CD4-positive, CD25-positive, alpha-beta regulatory T cell (primary cell): ENCODE results near the gene NQO1. TPM values are rescaled to one million over a fixed set of nuclear protein-coding genes. Genes with fewer than 3 reads are reported as not detected.

Experiments used
- ATAC-seq, 2 donors: fragments of 150-1000 bp; cut with Tn5 transposase; one replicate each; pipeline ENCODE4 v1.10.0; 2021; ENCODE audit warnings: low read depth in 2 of 2, moderate number of reproducible peaks in 2 of 2, moderate library complexity in 1 of 2
- DNase-seq, 3 donors: peaks; one replicate each; pipeline versions ENCODE4 v3.0.0 to v3.0.0-alpha.2; 2012 to 2022; ENCODE audit warnings: mixed read lengths in 1 of 3
- H3K27ac ChIP-seq: one replicate; pipeline ENCODE4 v1.7.0; 2013; ENCODE audit warnings: mild to moderate bottlenecking, low read length; ENCODE audit not compliant: insufficient read depth, poor library complexity, severe bottlenecking
- H3K27me3 ChIP-seq: one replicate; pipeline ENCODE4 v1.7.0; 2013; ENCODE audit warnings: low read length; ENCODE audit not compliant: control insufficient read depth, insufficient read depth
- H3K36me3 ChIP-seq: one replicate; pipeline ENCODE4 v1.7.0; 2013; ENCODE audit warnings: mild to moderate bottlenecking, low read length, moderate library complexity; ENCODE audit not compliant: control insufficient read depth, insufficient read depth
- H3K4me1 ChIP-seq: 2 replicates; pipeline ENCODE4 v1.7.0; 2013; ENCODE audit warnings: mild to moderate bottlenecking, low read length; ENCODE audit not compliant: insufficient read depth, control insufficient read depth, poor library complexity, severe bottlenecking
- H3K4me3 ChIP-seq: one replicate; pipeline ENCODE4 v1.7.0; 2013; ENCODE audit warnings: low read depth, mild to moderate bottlenecking, low read length, moderate library complexity
- H3K9me3 ChIP-seq, 2 experiments: 1 replicate in 1 of 2; 2 replicates in 1 of 2; pipeline ENCODE4 v1.7.0; 2013; ENCODE audit warnings: low read length in 2 of 2, mild to moderate bottlenecking in 1 of 2, moderate library complexity in 1 of 2; ENCODE audit not compliant: control insufficient read depth in 2 of 2
- H3K27ac Mint-ChIP-seq, 3 donors: one replicate each; pipeline ENCODE4 v1.8.0; 2020 to 2022; ENCODE audit warnings: mild to moderate bottlenecking in 3 of 3, mixed read lengths in 3 of 3, moderate library complexity in 2 of 3
- H3K27me3 Mint-ChIP-seq: one replicate; pipeline ENCODE4 v1.8.0; 2022; ENCODE audit warnings: mild to moderate bottlenecking, mixed read lengths
- H3K36me3 Mint-ChIP-seq: one replicate; pipeline ENCODE4 v1.8.0; 2020; ENCODE audit warnings: mixed read lengths
- H3K4me1 Mint-ChIP-seq, 4 donors: one replicate each; pipeline ENCODE4 v1.8.0; 2020 to 2022; ENCODE audit warnings: mixed read lengths in 4 of 4, mild to moderate bottlenecking in 1 of 4
- H3K4me3 Mint-ChIP-seq, 4 donors: one replicate each; pipeline ENCODE4 v1.8.0; 2020 to 2022; ENCODE audit warnings: mild to moderate bottlenecking in 4 of 4, mixed read lengths in 4 of 4, moderate library complexity in 3 of 4
- H3K9me3 Mint-ChIP-seq, 7 donors: one replicate each; pipeline ENCODE4 v1.8.0; 2020 to 2022; ENCODE audit warnings: mixed read lengths in 7 of 7, mild to moderate bottlenecking in 3 of 7, moderate library complexity in 2 of 7
- polyA plus RNA-seq, 4 donors: library from polyadenylated mRNA; unstranded; fragments of 300-500 nt; fragmentation: Illumina TruSeq; gene quantifications; one replicate each; pipeline ENCODE4 v1.2.3, GENCODE V29; 2021
- total RNA-seq: library from RNA; stranded (reverse); gene quantifications from one replicate; pipeline ENCODE4 v1.2.3, GENCODE V29; 2022

The NQO1 gene
- total and polyA plus RNA-seq, 5 donors from 2014 or later: 3.9 to 15.1 (median 5.1) TPM

- Histone ChIP-seq H3K36me3 (no peaks in the 10 kb centered on the region), H3K27ac (peak overlapping the region; percentile 1), H3K4me3 (no peak overlapping the region), H3K27me3 (no peaks in the 10 kb centered on the region), H3K4me1 (peaks cover 5% of the 10 kb centered on the region), H3K9me3 (no peaks in the 10 kb centered on the region)
- H3K4me3 Mint-ChIP-seq: no peak overlapping the region
- H3K4me1 Mint-ChIP-seq: peaks cover 4 to 7% (median 5%) of the 10 kb centered on the region in 4 donors
- H3K27me3 Mint-ChIP-seq: no peaks in the 10 kb centered on the region
- peak overlapping the region in 1 of 3 donors; percentile 61 for H3K27ac Mint-ChIP-seq
- no peaks in the 10 kb centered on the region for H3K9me3 Mint-ChIP-seq
- peak; percentile 40 to 50 for ATAC-seq
- H3K36me3 Mint-ChIP-seq: peaks cover 3% of the 10 kb centered on the region
- DNase-seq: peak in 2 of 3 donors; percentile 63 to 70
These were observed 16.8 kb downstream of the NQO1 start for GRCh38 chr16:69709456-69710084.

- no peaks in the 10 kb centered on the region for H3K9me3 ChIP-seq
- H3K27me3 ChIP-seq: no peaks in the 10 kb centered on the region
- H3K4me3 ChIP-seq: no peak overlapping the region
- Mint-ChIP-seq H3K27ac (no peak overlapping the region), H3K4me1 (peaks cover 4 to 8% (median 6%) of the 10 kb centered on the region in 4 donors), H3K4me3 (peak overlapping the region in 1 of 4 donors; percentile 28), H3K9me3 (no peaks in the 10 kb centered on the region), H3K36me3 (peaks cover 11% of the 10 kb centered on the region), H3K27me3 (no peaks in the 10 kb centered on the region)
- no peaks in the 10 kb centered on the region for H3K36me3 ChIP-seq
- peaks cover 5% of the 10 kb centered on the region for H3K4me1 ChIP-seq
- no peak overlapping the region for H3K27ac ChIP-seq
- no peak for ATAC-seq
- DNase-seq: no peak
These were observed 18.3 kb downstream of the NQO1 start for GRCh38 chr16:69707920-69708683.

GRCh38 chr16:69706975-69707340 lies 19.4 kb downstream of the NQO1 start:
- no peak for ATAC-seq
- Mint-ChIP-seq H3K9me3 (no peaks in the 10 kb centered on the region), H3K4me3 (peak overlapping the region in 1 of 4 donors; percentile 45), H3K27me3 (no peaks in the 10 kb centered on the region), H3K27ac (no peak overlapping the region), H3K4me1 (peaks cover 4 to 8% (median 6%) of the 10 kb centered on the region in 4 donors), H3K36me3 (peaks cover 11% of the 10 kb centered on the region)
- DNase-seq: no peak
- H3K4me3 ChIP-seq: no peak overlapping the region
- H3K9me3 ChIP-seq: no peaks in the 10 kb centered on the region
- H3K27me3 ChIP-seq: no peaks in the 10 kb centered on the region
- peaks cover 5% of the 10 kb centered on the region for H3K4me1 ChIP-seq
- H3K27ac ChIP-seq: no peak overlapping the region
- no peaks in the 10 kb centered on the region for H3K36me3 ChIP-seq

- no peak for ATAC-seq
- Mint-ChIP-seq H3K9me3 (no peaks in the 10 kb centered on the region), H3K4me3 (peak overlapping the region in 1 of 4 donors; percentile 45), H3K27ac (no peak overlapping the region), H3K36me3 (peaks cover 11% of the 10 kb centered on the region), H3K27me3 (no peaks in the 10 kb centered on the region), H3K4me1 (peaks cover 4 to 8% (median 6%) of the 10 kb centered on the region in 4 donors)
- no peak overlapping the region for H3K4me3 ChIP-seq
- no peak for DNase-seq
- H3K27me3 ChIP-seq: no peaks in the 10 kb centered on the region
- peaks cover 5% of the 10 kb centered on the region for H3K4me1 ChIP-seq
- peaks cover 3% of the 10 kb centered on the region for H3K36me3 ChIP-seq
- H3K9me3 ChIP-seq: no peaks in the 10 kb centered on the region
- no peak overlapping the region for H3K27ac ChIP-seq
These were observed 19.9 kb downstream of the NQO1 start for GRCh38 chr16:69706256-69706974.

GRCh38 chr16:69703638-69704037 lies 22.7 kb downstream of the NQO1 start:
- ATAC-seq (no peak), DNase-seq (no peak)
- Histone ChIP-seq H3K4me3 (no peak overlapping the region), H3K27me3 (no peaks in the 10 kb centered on the region), H3K27ac (no peak overlapping the region), H3K4me1 (no peaks in the 10 kb centered on the region), H3K9me3 (no peaks in the 10 kb centered on the region), H3K36me3 (peaks cover 14% of the 10 kb centered on the region)
- Mint-ChIP-seq H3K4me3 (no peak overlapping the region), H3K4me1 (peaks cover 0 to 6% (median 1%) of the 10 kb centered on the region in 4 donors), H3K9me3 (no peaks in the 10 kb centered on the region), H3K27me3 (no peaks in the 10 kb centered on the region), H3K36me3 (peaks cover 11% of the 10 kb centered on the region), H3K27ac (peak overlapping the region in 1 of 3 donors; percentile 48)

- no peak overlapping the region for H3K27ac Mint-ChIP-seq
- no peaks in the 10 kb centered on the region for H3K27me3 ChIP-seq
- no peak overlapping the region for H3K4me3 ChIP-seq
- ATAC-seq (no peak), DNase-seq (no peak)
- H3K9me3 Mint-ChIP-seq: no peaks in the 10 kb centered on the region
- peaks cover 25% of the 10 kb centered on the region for H3K36me3 ChIP-seq
- no peak overlapping the region for H3K4me3 Mint-ChIP-seq
- no peaks in the 10 kb centered on the region for H3K4me1 ChIP-seq
- no peak overlapping the region for H3K27ac ChIP-seq
- peaks cover 15% of the 10 kb centered on the region for H3K36me3 Mint-ChIP-seq
- H3K9me3 ChIP-seq: no peaks in the 10 kb centered on the region
- H3K4me1 Mint-ChIP-seq: peaks cover 0 to 6% (median 1%) of the 10 kb centered on the region in 4 donors
- H3K27me3 Mint-ChIP-seq: no peaks in the 10 kb centered on the region
These were observed 24.5 kb downstream of the NQO1 start for GRCh38 chr16:69701866-69702265.

GRCh38 chr16:69701452-69701851 lies 24.9 kb downstream of the NQO1 start:
- no peak for ATAC-seq

More at GRCh38 chr16:69701452-69701851, 24.9 kb downstream of the NQO1 start:
- no peak overlapping the region for H3K27ac Mint-ChIP-seq
- H3K27me3 Mint-ChIP-seq: no peaks in the 10 kb centered on the region
- H3K27me3 ChIP-seq: no peaks in the 10 kb centered on the region
- no peaks in the 10 kb centered on the region for H3K9me3 ChIP-seq
- no peak for DNase-seq
- peaks cover 0 to 6% (median 1%) of the 10 kb centered on the region in 4 donors for H3K4me1 Mint-ChIP-seq
- H3K27ac ChIP-seq: no peak overlapping the region
- no peak overlapping the region for H3K4me3 Mint-ChIP-seq
- no peaks in the 10 kb centered on the region for H3K4me1 ChIP-seq
- peaks cover 15% of the 10 kb centered on the region for H3K36me3 Mint-ChIP-seq
- peaks cover 29% of the 10 kb centered on the region for H3K36me3 ChIP-seq
- H3K9me3 Mint-ChIP-seq: no peaks in the 10 kb centered on the region
- H3K4me3 ChIP-seq: no peak overlapping the region
